Smooth muscle cell (in vitro differentiated cells): ENCODE measurements around the gene PAEP. TPM values are rescaled to one million over a fixed set of nuclear protein-coding genes. Genes with fewer than 3 reads are reported as not detected.

Experiments
- DNase-seq: peaks from one replicate; lab custom pipeline; 2025; ENCODE audit not compliant: unreplicated experiment; lab: John Stamatoyannopoulos, UW
- H2AFZ ChIP-seq: fragments of 200-600 bp; sonication (generic); 2 replicates; pipeline ENCODE4 v1.6.0; 2016; ENCODE audit warnings: antibody characterized with exemption, low read depth, mild to moderate bottlenecking
- H3F3A ChIP-seq: fragments of 200-600 bp; sonication (generic); 2 replicates; pipeline ENCODE4 v1.6.0; 2017; ENCODE audit warnings: antibody characterized with exemption, low read depth
- H3K27ac ChIP-seq: fragments of 200-600 bp; sonication (generic); 2 replicates; pipeline ENCODE4 v1.5.1; 2016; ENCODE audit warnings: low read depth, mild to moderate bottlenecking
- H3K27me3 ChIP-seq: fragments of 200-600 bp; sonication (generic); 2 replicates; pipeline ENCODE4 v1.6.1; 2016; ENCODE audit warnings: low read depth, mild to moderate bottlenecking
- H3K36me3 ChIP-seq: fragments of 200-600 bp; sonication (generic); 2 replicates; pipeline ENCODE4 v1.5.1; 2016; ENCODE audit warnings: low read depth
- H3K4me1 ChIP-seq: fragments of 200-600 bp; sonication (generic); 2 replicates; pipeline ENCODE4 v1.5.1; 2016; ENCODE audit warnings: low read depth
- H3K4me2 ChIP-seq: fragments of 200-600 bp; sonication (generic); 2 replicates; pipeline ENCODE4 v1.6.0; 2016; ENCODE audit warnings: mild to moderate bottlenecking
- H3K4me3 ChIP-seq: fragments of 200-600 bp; sonication (generic); 2 replicates; pipeline ENCODE4 v1.5.1; 2016; ENCODE audit warnings: mild to moderate bottlenecking
- H3K79me2 ChIP-seq: fragments of 200-600 bp; sonication (generic); 2 replicates; pipeline ENCODE4 v1.6.0; 2016; ENCODE audit warnings: low read depth, mild to moderate bottlenecking
- H3K9ac ChIP-seq: fragments of 200-600 bp; sonication (generic); 2 replicates; pipeline ENCODE4 v1.6.0; 2016; ENCODE audit warnings: low read depth
- H3K9me3 ChIP-seq: fragments of 200-600 bp; sonication (generic); replicated peaks from 2 replicates; pipeline ENCODE4 v1.5.1; 2016; ENCODE audit warnings: low read depth
- H4K20me1 ChIP-seq: fragments of 200-600 bp; sonication (generic); 2 replicates; pipeline ENCODE4 v1.6.0; 2016; ENCODE audit warnings: low read depth
- CTCF ChIP-seq: fragments of 200-600 bp; sonication (generic); IDR thresholded peaks from 2 replicates; pipeline ENCODE4 v1.5.1; 2017; ENCODE audit warnings: borderline replicate concordance, mild to moderate bottlenecking, antibody characterized with exemption; ENCODE audit not compliant: insufficient read depth, poor library complexity, severe bottlenecking
- WGBS: methylation state at CpG from one replicate; pipeline ENCODE4 v1.1.7; 2016; ENCODE audit warnings: low lambda C conversion rate; 5-methylcytosine and 5-hydroxymethylcytosine counted together
- polyA plus RNA-seq: library from polyadenylated mRNA; unstranded; fragments of >200 nt; fragmentation: Nextera tagmentation; extraction: Ambion mirVana; gene quantifications from 2 replicates; pipeline ENCODE4 v1.2.1, GENCODE V29; 2016
- total RNA-seq: library from RNA; depleted of rRNA; stranded (reverse); fragments of >200 nt; gene quantifications from 2 replicates; pipeline ENCODE4 v1.2.3, GENCODE V29; 2014

PAEP gene
- total and polyA plus RNA-seq, 2 experiments from 2014 or later = 6.3 TPM; not detected in 1

GRCh38 chr9:135566552-135566951 is 5.0 kb downstream of the PAEP start:
- Histone ChIP-seq H3K27me3 (no peaks in the 10 kb centered on the region), H3K79me2 (no peaks in the 10 kb centered on the region), H3K4me3 (no peak overlapping the region), H3K36me3 (no peaks in the 10 kb centered on the region), H3K27ac (no peak overlapping the region), H3K4me2 (no peak overlapping the region), H3K4me1 (no peaks in the 10 kb centered on the region), H3K9me3 (no peaks in the 10 kb centered on the region), H3F3A (no peaks in the 10 kb centered on the region), H2AFZ (no peak overlapping the region), H4K20me1 (no peaks in the 10 kb centered on the region), H3K9ac (no peak overlapping the region)
- DNase-seq = no peak
- WGBS = 86% methylated on average over 10 of the region's 10 CpGs
- TF ChIP-seq CTCF = no peak

- H3K79me2 ChIP-seq = no peaks in the 10 kb centered on the region
- H3K4me1 ChIP-seq = no peaks in the 10 kb centered on the region
- DNase-seq = no peak
- H4K20me1 ChIP-seq = no peaks in the 10 kb centered on the region
- H3K27ac ChIP-seq = no peak overlapping the region
- H3K36me3 ChIP-seq = no peaks in the 10 kb centered on the region
- TF ChIP-seq CTCF = no peak
- no peak overlapping the region for H3K4me2 ChIP-seq
- no peaks in the 10 kb centered on the region for H3K27me3 ChIP-seq
- no peaks in the 10 kb centered on the region for H3F3A ChIP-seq
- WGBS = 87% methylated on average over 9 of the region's 9 CpGs
- no peak overlapping the region for H3K9ac ChIP-seq
- no peaks in the 10 kb centered on the region for H3K9me3 ChIP-seq
- no peak overlapping the region for H2AFZ ChIP-seq
- H3K4me3 ChIP-seq = no peak overlapping the region
These were observed 5.8 kb downstream of the PAEP start for GRCh38 chr9:135567311-135567710.

GRCh38 chr9:135568026-135568425 is 6.5 kb downstream of the PAEP start:
- no peak overlapping the region for H2AFZ ChIP-seq
- no peak overlapping the region for H3K4me2 ChIP-seq
- no peak overlapping the region for H3K27ac ChIP-seq
- H3K9ac ChIP-seq = no peak overlapping the region
- 94% methylated on average over 6 of the region's 6 CpGs for WGBS
- no peaks in the 10 kb centered on the region for H3K79me2 ChIP-seq
- H3K36me3 ChIP-seq = no peaks in the 10 kb centered on the region
- DNase-seq = no peak
- no peak overlapping the region for H3K4me3 ChIP-seq
- TF ChIP-seq CTCF = no peak
- H3K27me3 ChIP-seq = no peaks in the 10 kb centered on the region
- H3K9me3 ChIP-seq = no peaks in the 10 kb centered on the region
- no peaks in the 10 kb centered on the region for H3F3A ChIP-seq
- no peaks in the 10 kb centered on the region for H3K4me1 ChIP-seq
- no peaks in the 10 kb centered on the region for H4K20me1 ChIP-seq

- Histone ChIP-seq H3K9me3 (no peaks in the 10 kb centered on the region), H3K4me3 (no peak overlapping the region), H3K27me3 (no peaks in the 10 kb centered on the region), H3K4me2 (no peak overlapping the region), H3K27ac (no peak overlapping the region), H3K36me3 (no peaks in the 10 kb centered on the region), H3K79me2 (no peaks in the 10 kb centered on the region), H2AFZ (no peak overlapping the region), H3F3A (no peaks in the 10 kb centered on the region), H3K4me1 (no peaks in the 10 kb centered on the region), H4K20me1 (no peaks in the 10 kb centered on the region), H3K9ac (no peak overlapping the region)
- TF ChIP-seq CTCF = no peak
- DNase-seq = no peak
- 41% methylated on average over 3 of the region's 3 CpGs for WGBS
These were observed 8.9 kb downstream of the PAEP start for GRCh38 chr9:135570456-135570855.
